Choroid plexus epithelial cell (primary cell): Measurements from ENCODE around the gene ADGRB3.
A peak's percentile ranks its signal among the peaks of the same experiment; 100 is the strongest.

Source experiments
- DNase-seq: peaks from one replicate; pipeline ENCODE4 v3.0.0-alpha.2; 2010; ENCODE audit warnings: low read depth
- H3K4me3 ChIP-seq: 2 replicates; pipeline ENCODE4 v1.5.1; 2011; ENCODE audit warnings: low read depth, mild to moderate bottlenecking, control low read depth, low read length, moderate library complexity
- TF ChIP-seq, protein P1 (sequence below): conservative IDR thresholded peaks from 2 replicates; pipeline ENCODE4 v1.5.1; 2011; ENCODE audit warnings: low read depth, mild to moderate bottlenecking, control low read depth, inconsistent platforms, low read length, moderate library complexity

Gene ADGRB3

DNA sequence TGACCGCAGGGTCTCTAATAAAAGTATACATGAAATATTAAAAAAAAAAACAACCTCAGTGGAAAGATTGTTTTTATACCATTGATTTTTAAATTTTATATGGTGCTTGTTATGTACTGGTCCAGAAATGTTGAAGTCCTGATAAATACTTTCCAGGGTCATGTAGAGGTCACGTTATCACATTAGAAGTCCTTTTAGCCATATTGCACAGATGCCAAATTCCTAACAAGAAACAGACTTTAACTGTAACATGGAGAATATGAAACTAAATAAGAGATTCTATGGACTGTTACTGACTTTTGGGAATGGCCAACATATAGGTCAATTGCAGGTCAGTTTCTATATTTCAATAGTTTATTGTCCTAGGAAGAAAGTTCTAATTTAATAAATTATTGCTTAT lies 89.0 kb downstream of the ADGRB3 start:
- no peak overlapping the region for H3K4me3 ChIP-seq
- DNase-seq = no peak
- TF ChIP-seq, protein P1, sequence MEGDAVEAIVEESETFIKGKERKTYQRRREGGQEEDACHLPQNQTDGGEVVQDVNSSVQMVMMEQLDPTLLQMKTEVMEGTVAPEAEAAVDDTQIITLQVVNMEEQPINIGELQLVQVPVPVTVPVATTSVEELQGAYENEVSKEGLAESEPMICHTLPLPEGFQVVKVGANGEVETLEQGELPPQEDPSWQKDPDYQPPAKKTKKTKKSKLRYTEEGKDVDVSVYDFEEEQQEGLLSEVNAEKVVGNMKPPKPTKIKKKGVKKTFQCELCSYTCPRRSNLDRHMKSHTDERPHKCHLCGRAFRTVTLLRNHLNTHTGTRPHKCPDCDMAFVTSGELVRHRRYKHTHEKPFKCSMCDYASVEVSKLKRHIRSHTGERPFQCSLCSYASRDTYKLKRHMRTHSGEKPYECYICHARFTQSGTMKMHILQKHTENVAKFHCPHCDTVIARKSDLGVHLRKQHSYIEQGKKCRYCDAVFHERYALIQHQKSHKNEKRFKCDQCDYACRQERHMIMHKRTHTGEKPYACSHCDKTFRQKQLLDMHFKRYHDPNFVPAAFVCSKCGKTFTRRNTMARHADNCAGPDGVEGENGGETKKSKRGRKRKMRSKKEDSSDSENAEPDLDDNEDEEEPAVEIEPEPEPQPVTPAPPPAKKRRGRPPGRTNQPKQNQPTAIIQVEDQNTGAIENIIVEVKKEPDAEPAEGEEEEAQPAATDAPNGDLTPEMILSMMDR = no peak

DNA sequence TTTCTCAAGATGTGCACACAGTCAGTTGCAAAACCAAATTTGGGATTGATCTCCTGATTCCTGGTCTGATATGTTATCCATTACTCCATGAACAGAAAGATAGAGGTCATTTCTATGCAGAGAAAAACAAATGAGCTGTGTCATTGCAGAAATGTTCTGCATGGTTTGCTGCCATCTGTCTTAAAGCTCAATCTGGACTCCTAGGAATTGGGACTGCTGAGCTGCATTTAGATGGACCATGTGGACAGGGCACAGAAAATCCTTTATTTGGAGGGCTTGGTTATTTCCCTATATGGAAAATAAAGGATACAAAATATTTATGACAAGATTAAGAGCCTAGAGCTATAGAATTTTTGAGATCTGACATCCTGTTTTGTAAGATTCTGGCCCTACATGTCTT lies 91.3 kb downstream of the ADGRB3 start:
- TF ChIP-seq, protein P1 = no peak
- no peak for DNase-seq
- no peak overlapping the region for H3K4me3 ChIP-seq

DNA sequence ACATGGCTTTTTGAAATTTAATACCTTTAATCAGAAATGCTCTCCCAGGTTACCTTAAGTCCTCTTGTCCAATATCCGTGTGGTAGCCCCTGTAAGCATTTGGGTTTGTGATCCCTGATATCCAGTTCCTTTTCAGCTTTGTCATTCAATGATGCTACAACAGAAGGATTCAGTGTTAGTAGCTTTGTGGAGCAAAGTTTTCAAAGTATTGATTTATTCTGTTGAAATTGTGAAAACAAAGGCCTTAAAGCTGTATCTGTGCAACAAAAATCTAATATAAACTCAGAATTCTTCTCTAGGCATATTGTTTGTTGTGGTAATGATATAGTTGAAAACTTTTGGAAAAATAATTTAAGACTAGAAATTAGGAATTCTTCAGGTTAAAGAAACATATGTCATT lies 91.9 kb downstream of the ADGRB3 start:
- no peak for DNase-seq
- TF ChIP-seq, protein P1 = no peak

DNA sequence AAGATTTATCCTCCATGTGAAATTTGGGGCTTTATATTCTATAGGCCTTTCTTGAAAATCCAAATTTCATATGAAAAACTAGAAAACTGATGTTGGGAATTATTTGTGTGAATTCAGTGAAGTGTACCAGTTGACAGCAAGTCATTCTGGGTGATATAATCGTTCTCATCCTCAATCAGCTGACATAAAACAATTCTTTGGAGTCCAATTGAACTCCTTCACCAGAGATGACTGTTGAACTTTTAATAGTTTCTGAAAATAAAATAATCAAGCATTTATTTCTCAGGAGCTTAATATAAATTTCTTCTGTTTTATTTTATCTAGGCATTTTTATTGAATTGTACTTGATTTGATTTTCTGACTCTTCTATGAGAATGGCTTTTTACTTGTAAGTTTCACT lies 92.6 kb downstream of the ADGRB3 start:
- TF ChIP-seq, protein P1 = no peak

More for the DNA sequence above, 91.9 kb downstream of the ADGRB3 start:
- H3K4me3 ChIP-seq = no peak overlapping the region

DNA sequence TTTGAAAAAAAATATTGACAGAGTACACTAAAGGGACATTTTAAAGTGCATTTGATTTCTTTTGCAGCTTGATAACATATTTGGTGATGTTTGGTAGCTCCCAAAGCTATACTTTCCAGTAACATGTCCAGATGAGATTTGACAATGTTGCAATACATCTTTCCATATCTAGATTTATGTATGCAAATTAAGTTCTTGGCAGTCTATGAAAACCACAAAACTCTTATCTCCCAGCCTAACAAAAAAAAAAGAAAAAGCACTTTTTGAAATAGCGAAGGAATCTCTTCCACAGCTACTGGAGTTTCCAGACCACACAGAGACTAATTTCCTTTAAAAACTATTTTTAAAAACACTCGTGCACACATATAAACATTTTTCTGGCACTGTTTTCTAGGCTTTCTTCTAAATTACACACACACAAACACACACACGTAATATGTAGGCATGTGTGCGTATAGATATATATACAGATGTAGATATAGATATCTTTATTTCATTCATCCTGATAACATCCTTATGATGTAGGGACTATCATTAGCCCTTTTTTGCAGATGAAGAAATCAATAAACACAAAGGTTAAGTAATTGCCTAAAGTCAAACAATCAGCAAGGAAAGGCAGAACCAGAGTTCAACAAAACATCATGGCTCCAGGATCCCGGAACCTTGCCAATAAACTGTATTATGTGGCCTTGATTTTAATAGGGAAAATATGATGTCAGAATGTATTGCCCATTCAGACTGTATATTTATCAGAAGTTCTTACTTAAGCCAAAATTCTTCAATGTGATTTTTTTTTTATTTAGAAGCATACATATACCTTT lies 93.3 kb downstream of the ADGRB3 start:
- DNase-seq = peak; percentile 45
- no peak overlapping the region for H3K4me3 ChIP-seq
- TF ChIP-seq, protein P1 = no peak

More for the DNA sequence above, 92.6 kb downstream of the ADGRB3 start:
- no peak for DNase-seq
- no peak overlapping the region for H3K4me3 ChIP-seq

DNA sequence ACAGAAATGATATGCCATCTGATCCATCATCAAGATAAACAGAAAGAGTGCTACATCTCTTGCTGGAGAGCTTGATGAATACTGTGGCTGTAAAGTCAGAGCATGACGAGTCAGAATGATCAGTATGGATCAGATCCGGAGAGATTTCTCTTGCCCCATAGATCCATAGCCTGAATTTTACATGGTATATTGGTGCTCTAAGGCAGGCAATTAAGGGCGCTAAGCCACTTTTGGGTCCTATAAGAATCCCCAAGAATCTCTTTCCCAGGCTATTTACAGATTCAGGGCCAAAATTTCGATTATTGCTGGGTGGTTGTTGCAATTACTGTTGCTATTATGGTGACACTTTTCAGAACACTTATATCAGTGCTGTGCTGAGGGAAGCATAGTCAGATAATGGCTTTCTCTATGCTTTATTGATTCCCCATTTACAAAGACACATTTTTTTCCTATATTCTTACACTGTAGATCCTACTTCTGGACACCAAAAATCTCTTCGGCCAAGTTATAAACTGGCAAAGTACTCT lies 94.4 kb downstream of the ADGRB3 start:
- TF ChIP-seq, protein P1 = no peak
- DNase-seq = no peak
- no peak overlapping the region for H3K4me3 ChIP-seq
